ENCODE data around the gene RHBDD3. TPM values are rescaled to one million over a fixed set of nuclear protein-coding genes. Genes with fewer than 3 reads are reported as not detected.

The RHBDD3 gene
- total RNA-seq, 1 donor from 2014 or later, result 19.0 TPM

- H3K27ac ChIP-seq, result peak overlapping the region; percentile 47
- DNase-seq (no peak), ATAC-seq (no peak)
- H3K9me3 ChIP-seq, result no peaks in the 10 kb centered on the region
- no peaks in the 10 kb centered on the region for H3K27me3 ChIP-seq
- no peaks in the 10 kb centered on the region for H3K4me1 ChIP-seq
- no peak for TF ChIP-seq CTCF (IDR thresholded peaks at IDR 0.05)
- H3K4me3 ChIP-seq, result no peak overlapping the region
- intact Hi-C loops (cut with DNase I), result no loop called here
- H3K36me3 ChIP-seq, result no peaks in the 10 kb centered on the region
Measured at GRCh38 chr22:29216011-29216872, 51.5 kb downstream of the RHBDD3 start.

- ATAC-seq (no peak), DNase-seq (no peak)
- Histone ChIP-seq H3K4me3 (no peak overlapping the region), H3K9me3 (no peaks in the 10 kb centered on the region), H3K4me1 (no peaks in the 10 kb centered on the region), H3K27ac (no peak overlapping the region), H3K36me3 (no peaks in the 10 kb centered on the region), H3K27me3 (no peaks in the 10 kb centered on the region)
- no peak for TF ChIP-seq CTCF (IDR thresholded peaks at IDR 0.05)
- intact Hi-C loops (cut with DNase I), result no loop called here
Measured at GRCh38 chr22:29215012-29215860, 52.5 kb downstream of the RHBDD3 start.

- H3K27ac ChIP-seq, result no peak overlapping the region
- H3K27me3 ChIP-seq, result no peaks in the 10 kb centered on the region
- no peaks in the 10 kb centered on the region for H3K36me3 ChIP-seq
- intact Hi-C loops (cut with DNase I), result no loop called here
- no peaks in the 10 kb centered on the region for H3K4me1 ChIP-seq
- DNase-seq, result no peak
- no peak for ATAC-seq
- H3K4me3 ChIP-seq, result no peak overlapping the region
- TF ChIP-seq CTCF (IDR thresholded peaks at IDR 0.05), result no peak
- H3K9me3 ChIP-seq, result no peaks in the 10 kb centered on the region
Measured at GRCh38 chr22:29214232-29214631, 53.5 kb downstream of the RHBDD3 start.

- Histone ChIP-seq H3K4me3 (no peak overlapping the region), H3K9me3 (no peaks in the 10 kb centered on the region), H3K4me1 (no peaks in the 10 kb centered on the region), H3K36me3 (no peaks in the 10 kb centered on the region), H3K27ac (no peak overlapping the region), H3K27me3 (no peaks in the 10 kb centered on the region)
- ATAC-seq, result no peak
- intact Hi-C loops (cut with DNase I), result no loop called here
- no peak for TF ChIP-seq CTCF (IDR thresholded peaks at IDR 0.05)
- DNase-seq, result no peak
Measured at GRCh38 chr22:29213493-29213892, 54.3 kb downstream of the RHBDD3 start.

GRCh38 chr22:29212743-29213142, 55.0 kb downstream of the RHBDD3 start:
- Histone ChIP-seq H3K4me3 (no peak overlapping the region), H3K4me1 (no peaks in the 10 kb centered on the region), H3K27ac (no peak overlapping the region), H3K9me3 (no peaks in the 10 kb centered on the region), H3K36me3 (no peaks in the 10 kb centered on the region), H3K27me3 (no peaks in the 10 kb centered on the region)
- no peak for DNase-seq
- ATAC-seq, result no peak
- intact Hi-C loops (cut with DNase I), result no loop called here
- no peak for TF ChIP-seq CTCF (IDR thresholded peaks at IDR 0.05)

Measured in upper lobe of right lung (tissue), 1 donor.